ENCODE data around the gene TNRC18. TPM values are rescaled to one million over a fixed set of nuclear protein-coding genes. Genes with fewer than 3 reads are reported as not detected.

Gene TNRC18
- total and polyA plus RNA-seq, 9 of the 15 experiments (the other 6 are each of a cell fraction or from before 2014, with no cell fraction given) = 0.03 to 43.2 (median 18.0) TPM

GRCh38 chr7:5276611-5277010 is 147.0 kb downstream of the TNRC18 start:
- BruUV-seq (replicated peaks) = no TSS peak
- no peaks in the 10 kb centered on the region for H3K9me3 ChIP-seq (replicated peaks; ENCODE audit: control insufficient read depth, insufficient read depth, low read depth, low read length)
- no peaks in the 10 kb centered on the region for H3K79me2 ChIP-seq (ENCODE audit: control insufficient read depth, insufficient read depth, low read length)
- CTCF ChIA-PET (ENCODE audit: low intra/inter-chr PET ratio) = no interaction called here
- no peaks in the 10 kb centered on the region for H3K9me1 ChIP-seq (ENCODE audit: control insufficient read depth, insufficient read depth, low read length)
- POLR2A ChIA-PET = no interaction called here
- no peak overlapping the region for H3K27ac ChIP-seq (ENCODE audit: extremely low read depth, low read depth, low read length)
- FAIRE-seq (no peak), ATAC-seq (no peak), DNase-seq (ENCODE audit: extremely low read depth in 1 of 4, low spot score in 3 of 4) (no peak)
- H4K20me1 ChIP-seq (replicated peaks; ENCODE audit: control insufficient read depth, insufficient read depth, low read length) = 0 out of 2 replicates have a peak, but pooled peaks cover 7% of the 10 kb centered on the region
- intact Hi-C loops (cut with micrococcal nuclease) (no loop called here), in situ Hi-C loops (cut with MboI) (no loop called here)
- peaks cover 12 to 46% of the 10 kb centered on the region in 2 experiments; a peak in 4 of 5 replicates for H3K27me3 ChIP-seq (ENCODE audit: control insufficient read depth in 2 of 2, insufficient read depth in 2 of 2, low read length in 2 of 2)
- no peak overlapping the region for H3K4me2 ChIP-seq (ENCODE audit: insufficient read depth, low read length)
- 10% methylated on average over 13 of the region's 15 CpGs for WGBS (ENCODE audit: insufficient coverage, low coverage, missing lambda C conversion rate)
- no peak overlapping the region for H3K4me3 ChIP-seq
- H2AFZ ChIP-seq (ENCODE audit: low read depth, low read length) = no peak overlapping the region
- H3K4me1 ChIP-seq (replicated peaks in 1 of 2; ENCODE audit: control insufficient read depth in 2 of 2, insufficient read depth in 2 of 2, low read length in 2 of 2) = peaks cover 0 to 16% of the 10 kb centered on the region in 2 experiments; a peak in 1 of 5 replicates
- H3K9ac ChIP-seq (ENCODE audit: insufficient read depth in 1 of 2, low read depth in 2 of 2, low read length in 2 of 2) = no peak overlapping the region
- H3K36me3 ChIP-seq (ENCODE audit: control insufficient read depth, insufficient read depth, low read length) = no peaks in the 10 kb centered on the region
- TF ChIP-seq UBTF (IDR thresholded peaks at IDR 0.05; ENCODE audit: borderline replicate concordance in 1 of 2, low read depth in 2 of 2, low read length in 2 of 2) = no peak
- TF ChIP-seq GTF2A2 (tag; IDR thresholded peaks at IDR 0.05) = no peak
- no peak for TF ChIP-seq E2F4 (CRISPR knock-in tag; IDR thresholded peaks at IDR 0.05; ENCODE audit: low read depth)
- TF ChIP-seq THRAP3 (IDR thresholded peaks at IDR 0.05; ENCODE audit: borderline replicate concordance) = no peak
- no peak for TF ChIP-seq DIDO1 (tag; IDR thresholded peaks at IDR 0.05; ENCODE audit: low read depth)
- TF ChIP-seq NR0B1 (IDR thresholded peaks at IDR 0.05; ENCODE audit: partially characterized antibody) = no peak
- TF ChIP-seq FOXM1 (IDR thresholded peaks at IDR 0.05; ENCODE audit: low read depth) = no peak
- no peak for TF ChIP-seq FOXM1 (CRISPR knock-in tag; IDR thresholded peaks at IDR 0.05; ENCODE audit: low read depth)
- TF ChIP-seq SNIP1 (IDR thresholded peaks at IDR 0.05; ENCODE audit: low read depth) = no peak
- no peak for TF ChIP-seq CCAR2 (IDR thresholded peaks at IDR 0.05; ENCODE audit: low read depth, low read length)
- no peak for TF ChIP-seq XRCC5 (IDR thresholded peaks at IDR 0.05; ENCODE audit: low read depth, low read length)
- TF ChIP-seq SMARCC2 (IDR thresholded peaks at IDR 0.05; ENCODE audit: low read depth) = no peak
- no peak for TF ChIP-seq MAFK (IDR thresholded peaks at IDR 0.05; ENCODE audit: low read length)
